Measurements from ENCODE around the gene IRX2.

The IRX2 gene

DNA sequence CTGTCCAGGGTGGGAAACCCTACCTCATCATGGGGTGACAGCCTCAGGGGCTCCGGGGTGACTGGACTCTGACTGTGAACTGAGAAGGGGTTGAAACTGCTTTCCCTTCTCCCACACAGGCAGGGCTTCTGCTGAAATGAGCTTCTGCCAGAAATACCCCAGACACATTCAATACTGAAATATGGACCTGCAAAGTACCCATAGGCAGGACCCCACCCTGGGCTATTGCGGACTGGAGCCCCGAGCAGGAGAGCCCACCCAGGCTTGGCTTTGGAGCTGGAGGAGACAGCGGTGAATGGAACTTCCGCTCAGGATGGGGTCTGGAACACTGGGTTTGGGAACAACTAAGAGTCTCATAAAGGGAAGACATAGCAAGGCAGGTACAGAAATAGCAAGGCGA lies 37.5 kb downstream of the IRX2 start:
- DNase-seq (ENCODE audit: low read depth) = no peak

DNA sequence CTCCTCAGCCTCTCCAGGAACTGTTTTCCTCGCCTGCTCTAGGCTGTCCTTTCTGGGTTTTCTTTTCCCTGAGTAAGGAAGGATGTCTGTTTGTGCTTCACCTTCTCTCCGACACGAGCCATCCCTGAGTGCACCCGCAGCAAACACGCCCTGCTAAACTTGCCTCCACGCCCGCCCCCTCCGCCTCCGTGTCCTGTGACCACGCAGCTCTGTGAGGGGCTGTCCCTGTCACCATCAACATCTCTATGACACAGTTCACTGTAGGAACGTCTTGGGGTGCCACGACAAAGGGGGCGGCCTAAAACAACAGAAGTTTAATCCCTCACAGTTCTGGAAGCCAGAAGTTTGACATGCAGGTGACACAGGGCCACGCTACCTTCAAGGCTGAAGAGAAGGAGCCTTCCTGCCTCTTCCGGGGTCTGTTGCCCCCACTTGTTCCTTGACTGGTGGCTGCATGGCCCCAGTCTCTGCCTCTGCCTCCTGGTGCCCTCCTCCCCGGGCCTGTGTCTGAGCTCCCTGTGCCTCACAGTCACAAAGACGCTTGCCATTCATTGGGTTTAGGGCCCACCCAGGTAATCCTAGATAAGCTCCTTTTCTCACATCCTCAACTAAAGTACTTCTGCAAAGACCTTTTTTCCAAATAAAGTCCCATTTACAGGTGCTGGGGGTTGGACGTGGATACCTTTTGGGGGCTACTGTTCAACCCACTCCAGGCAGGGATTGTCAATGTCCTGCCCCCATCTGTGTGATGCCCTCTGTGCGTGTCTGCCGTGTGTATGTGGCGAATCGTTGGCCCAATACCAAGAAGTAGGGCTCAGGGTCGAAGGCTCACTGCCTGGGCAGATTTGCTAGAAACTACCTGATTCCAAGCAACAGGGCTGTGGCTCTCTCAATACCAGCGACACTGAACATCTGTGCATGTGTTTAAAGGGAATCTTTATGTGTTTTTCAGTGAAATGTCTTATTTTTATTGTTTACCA lies 39.7 kb downstream of the IRX2 start:
- no peak for DNase-seq (ENCODE audit: low read depth)

DNA sequence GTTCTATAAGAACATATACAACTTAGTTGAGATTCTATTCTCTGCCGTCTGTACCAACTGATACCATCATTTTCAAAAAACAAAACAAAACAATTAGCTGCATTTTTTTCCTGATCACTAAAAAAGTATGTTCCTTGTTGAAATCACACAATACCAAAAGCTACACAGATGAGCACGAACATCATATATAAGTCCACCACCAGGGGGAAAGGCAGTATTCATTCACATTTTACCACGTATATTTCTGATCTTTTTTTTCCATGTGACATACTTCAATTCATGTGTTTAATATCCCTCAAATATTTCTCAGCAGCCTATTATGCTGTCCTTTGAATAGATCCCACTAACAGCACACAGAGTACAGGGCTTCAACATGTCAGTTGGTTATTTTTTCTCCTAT lies 40.6 kb downstream of the IRX2 start:
- DNase-seq (ENCODE audit: low read depth) = no peak

DNA sequence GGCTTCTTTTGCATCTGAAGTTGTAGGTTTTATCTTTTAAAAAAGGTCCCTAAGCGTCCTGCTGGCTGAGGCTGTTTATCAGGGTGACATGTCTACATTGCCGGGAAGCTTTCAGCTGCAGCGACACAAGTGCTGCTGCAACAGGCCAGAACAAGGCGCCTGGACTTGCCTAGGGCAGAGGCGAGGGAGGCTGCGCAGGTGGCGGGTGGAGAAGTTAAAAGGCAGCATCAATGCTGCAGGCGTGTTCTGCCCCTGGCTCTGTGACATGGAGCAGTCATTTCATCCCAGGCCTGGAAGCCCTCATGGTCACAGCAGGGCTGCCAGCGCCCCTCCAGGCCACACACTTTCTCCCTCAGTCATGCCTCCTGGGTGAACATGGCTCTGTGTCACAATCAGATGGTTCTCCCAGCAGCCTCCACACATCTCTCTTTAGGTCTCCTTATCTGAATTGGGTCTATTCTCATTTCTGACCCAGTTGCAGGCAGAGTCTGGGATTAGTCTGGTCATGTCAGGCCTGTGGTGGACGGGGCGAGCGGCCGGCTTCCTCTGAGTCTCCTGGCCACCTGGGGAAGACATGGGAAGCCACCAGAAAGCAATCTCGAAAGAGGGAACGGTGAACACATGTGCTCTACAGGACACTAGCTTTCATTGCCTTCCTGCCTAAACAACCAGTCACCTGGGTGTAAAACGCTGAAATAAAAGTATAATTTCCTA lies 41.3 kb downstream of the IRX2 start:
- DNase-seq (ENCODE audit: low read depth) = no peak

DNA sequence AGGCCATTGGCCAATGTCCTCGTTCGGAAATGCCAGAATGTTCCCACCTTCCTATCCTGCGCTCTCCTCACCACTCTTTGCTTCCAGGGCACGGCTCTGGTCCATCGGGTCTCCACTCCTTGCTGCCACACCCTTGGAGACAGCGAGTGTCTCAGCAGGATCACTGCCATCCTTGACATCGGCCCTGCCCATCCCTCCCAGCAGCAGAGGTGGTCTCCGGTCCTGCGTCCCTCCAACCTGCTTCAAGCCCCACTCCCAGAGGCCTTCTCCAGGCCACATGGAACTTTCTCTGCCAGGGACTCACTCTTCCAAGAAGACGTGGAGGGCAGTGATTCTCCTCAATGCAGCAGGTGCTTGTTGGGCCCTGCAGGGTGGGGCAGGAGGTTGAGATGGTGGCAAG lies 42.7 kb downstream of the IRX2 start:
- DNase-seq (ENCODE audit: low read depth) = no peak

DNA sequence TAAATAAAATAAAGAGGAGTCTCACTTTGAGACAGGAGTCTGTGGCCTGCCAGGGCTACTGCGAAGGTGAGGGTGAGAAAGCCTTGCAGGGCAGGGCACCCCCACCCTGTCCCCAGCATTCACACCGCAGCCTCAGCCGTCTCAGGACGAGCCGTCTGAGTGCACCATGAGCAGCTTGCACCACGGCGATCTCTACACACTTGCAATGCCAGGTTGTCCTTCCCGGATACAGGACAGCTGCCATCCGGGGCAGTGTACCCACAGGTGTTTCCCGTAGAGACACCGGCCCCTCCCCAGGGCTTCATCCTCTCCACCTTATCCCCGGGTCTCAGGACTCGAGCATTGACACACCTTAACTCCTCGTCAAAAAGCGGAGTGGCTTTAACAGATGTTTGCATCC lies 43.3 kb downstream of the IRX2 start:
- DNase-seq (ENCODE audit: low read depth) = no peak

DNA sequence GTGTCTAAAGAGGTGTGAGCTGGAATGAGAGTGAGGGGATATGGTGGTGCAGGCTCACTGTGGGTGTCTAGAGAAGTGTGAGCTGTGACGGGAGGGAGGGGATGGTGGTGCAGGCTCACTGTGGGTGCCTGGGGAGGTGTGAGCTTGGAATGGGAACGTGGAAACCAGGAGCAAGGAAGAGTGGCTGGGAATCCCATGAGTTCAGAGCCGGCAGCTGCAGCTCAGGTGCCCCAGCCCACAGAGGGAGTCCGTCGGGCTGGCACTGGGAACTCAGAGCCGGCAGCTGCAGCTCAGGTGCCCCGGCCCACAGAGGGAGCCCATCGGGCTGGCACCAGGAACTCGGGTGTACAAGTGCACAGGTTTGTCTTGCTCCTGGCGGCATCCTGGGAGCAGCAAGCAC lies 45.6 kb downstream of the IRX2 start:
- DNase-seq (ENCODE audit: low read depth) = no peak

DNA sequence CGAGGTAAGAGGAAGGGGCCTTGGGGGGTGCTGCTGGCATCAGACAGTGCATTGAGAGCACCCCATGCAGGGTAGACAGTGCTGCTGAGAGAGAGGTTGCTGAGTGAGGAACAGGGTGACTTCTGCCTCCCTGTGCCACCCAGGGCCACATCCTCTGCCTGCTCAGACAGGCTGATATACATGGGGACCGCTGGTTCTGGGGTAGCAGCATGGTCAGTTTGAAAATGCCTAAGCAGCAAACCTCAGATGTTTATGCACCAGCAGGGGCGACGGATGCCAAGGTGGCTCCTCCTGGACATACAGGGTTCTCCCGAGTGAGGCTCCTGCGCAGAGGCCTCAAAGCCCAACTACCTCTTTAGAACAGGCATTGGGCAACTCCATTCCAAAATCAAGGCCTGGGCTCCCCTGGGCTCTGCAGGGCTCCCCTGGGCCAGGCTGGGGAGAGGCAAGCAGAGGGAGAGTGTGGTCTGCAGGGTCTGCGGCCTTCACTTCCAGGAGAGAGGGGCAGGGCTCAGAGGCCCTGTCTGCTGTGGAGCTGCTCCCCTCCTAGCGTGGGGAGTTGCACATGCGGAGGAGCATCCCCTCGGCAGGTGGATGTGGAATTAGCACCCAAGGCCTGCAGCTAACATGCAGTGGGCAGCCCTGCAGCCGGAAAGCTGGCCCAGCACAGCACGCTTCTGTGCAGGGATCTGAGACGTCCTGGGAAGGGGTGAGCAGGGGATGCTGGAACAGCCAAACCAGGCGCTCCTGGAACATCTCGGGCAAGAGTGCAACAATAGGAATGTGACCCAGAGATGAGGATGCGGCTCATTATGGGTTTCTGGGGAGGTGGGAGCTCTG lies 46.5 kb downstream of the IRX2 start:
- no peak for DNase-seq (ENCODE audit: low read depth)

DNA sequence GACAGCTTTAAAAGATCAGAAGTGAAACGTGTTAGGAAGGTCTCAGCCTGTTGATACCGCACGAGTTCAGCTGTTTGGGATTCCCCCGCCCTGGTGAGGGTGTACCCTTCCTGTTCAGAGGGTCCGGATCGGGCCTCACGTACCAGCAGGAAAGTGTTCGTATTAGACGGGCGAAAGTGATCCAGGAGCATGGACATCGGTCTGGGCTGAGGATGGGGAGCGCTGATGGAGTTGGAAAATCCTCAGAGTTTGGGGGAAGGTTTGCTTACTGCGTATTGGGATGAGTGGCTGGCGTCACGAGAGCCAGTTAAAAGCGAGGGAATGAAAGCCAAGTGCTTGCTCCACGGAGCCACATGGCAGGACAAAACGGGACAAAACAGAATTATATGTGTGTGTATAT lies 47.4 kb downstream of the IRX2 start:
- DNase-seq (ENCODE audit: low read depth) = no peak

DNA sequence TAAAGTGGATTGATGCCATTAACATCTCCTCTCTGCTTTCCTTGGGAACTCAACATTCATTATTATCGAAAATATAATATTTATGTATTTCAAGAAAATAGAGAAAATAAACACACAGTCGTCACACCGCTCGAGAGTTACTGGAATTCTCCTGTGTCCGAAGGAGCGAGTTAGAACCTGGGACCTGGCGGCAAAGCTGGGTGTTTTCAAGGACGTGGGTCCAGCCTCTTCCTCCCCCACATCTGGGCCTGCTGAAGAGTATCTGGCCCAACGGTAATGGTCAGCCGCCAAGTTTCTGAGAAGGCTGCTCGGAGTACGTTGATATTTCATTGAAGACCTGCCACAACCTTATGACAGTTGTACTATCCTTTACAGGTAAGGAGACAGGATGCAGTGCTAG lies 47.9 kb downstream of the IRX2 start:
- DNase-seq (ENCODE audit: low read depth) = no peak

DNA sequence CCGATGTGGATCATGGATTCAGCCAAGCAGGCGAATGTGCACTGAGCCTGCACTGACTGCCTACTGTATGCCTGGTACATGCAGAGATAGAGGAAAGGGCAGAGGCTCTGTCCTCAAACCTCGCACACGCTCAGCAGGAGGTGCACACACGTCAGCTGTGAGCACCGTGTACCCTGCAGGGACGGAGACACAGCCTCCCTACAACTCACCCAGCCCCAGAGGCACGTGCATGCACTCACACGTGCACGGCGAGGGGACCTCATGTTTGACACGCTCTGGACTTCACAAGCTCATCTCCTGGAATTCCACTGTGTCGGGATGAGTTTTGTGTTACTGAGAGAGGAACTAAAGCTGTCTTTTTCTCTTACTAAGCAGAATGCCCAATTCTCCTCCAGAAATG lies 48.4 kb downstream of the IRX2 start:
- no peak for DNase-seq (ENCODE audit: low read depth)

DNA sequence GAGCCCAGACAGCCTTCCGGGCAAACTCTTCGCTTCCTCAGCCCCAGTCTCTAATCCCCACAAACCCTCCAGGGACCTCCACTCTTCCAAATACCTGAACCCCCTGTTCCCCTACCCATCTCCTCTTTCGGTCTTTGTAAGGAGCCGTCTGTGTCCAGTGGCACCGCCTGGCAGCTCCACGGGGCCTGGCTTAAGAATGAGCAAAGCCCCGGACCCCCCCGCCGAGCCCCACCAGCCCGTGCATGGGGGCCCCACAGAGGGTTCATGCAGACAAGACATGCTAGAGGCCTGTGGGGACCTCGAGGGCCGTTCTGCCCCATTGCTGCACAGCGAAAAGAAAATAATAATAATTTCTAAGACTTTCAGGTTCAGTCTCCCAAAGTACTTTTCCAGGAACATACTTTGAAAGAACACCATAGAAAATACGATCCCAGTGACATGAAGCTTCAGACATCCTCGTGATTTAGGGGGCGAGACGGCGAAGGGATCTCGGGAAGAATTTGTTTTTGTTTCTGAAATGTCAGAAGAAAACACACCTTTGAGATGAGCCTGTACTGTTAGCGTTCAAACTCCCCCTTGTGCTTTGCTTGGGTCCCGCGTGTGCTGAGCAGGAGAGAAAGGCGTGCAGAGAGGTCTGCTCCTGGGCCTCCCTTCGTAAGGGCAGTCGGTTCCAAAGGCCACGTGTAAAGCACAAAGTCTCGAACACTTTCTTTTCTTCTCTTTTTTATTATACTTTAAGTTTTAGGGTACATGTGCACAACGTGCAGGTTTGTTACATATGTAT lies 49.2 kb downstream of the IRX2 start:
- no peak for DNase-seq (ENCODE audit: low read depth)

DNA sequence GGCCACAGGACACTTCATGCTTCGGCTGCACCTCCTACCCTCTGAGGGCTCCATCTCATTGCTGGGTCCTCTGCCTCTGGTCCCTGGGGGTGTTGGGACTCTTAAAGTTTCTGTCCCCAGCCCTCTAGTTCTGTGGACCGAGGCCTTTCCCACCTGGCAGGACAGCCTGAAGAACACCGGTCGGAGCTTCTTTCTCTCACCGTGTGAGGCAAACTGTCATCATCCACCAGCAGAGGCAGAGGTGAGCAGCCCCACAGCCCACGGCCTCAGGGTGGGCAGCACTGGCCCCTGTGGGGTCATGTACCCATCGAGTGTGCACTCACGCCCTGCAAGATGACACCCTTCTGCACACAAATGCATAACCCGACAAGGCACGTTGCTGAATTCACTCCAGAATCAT lies 49.9 kb downstream of the IRX2 start:
- DNase-seq (ENCODE audit: low read depth) = no peak

DNA sequence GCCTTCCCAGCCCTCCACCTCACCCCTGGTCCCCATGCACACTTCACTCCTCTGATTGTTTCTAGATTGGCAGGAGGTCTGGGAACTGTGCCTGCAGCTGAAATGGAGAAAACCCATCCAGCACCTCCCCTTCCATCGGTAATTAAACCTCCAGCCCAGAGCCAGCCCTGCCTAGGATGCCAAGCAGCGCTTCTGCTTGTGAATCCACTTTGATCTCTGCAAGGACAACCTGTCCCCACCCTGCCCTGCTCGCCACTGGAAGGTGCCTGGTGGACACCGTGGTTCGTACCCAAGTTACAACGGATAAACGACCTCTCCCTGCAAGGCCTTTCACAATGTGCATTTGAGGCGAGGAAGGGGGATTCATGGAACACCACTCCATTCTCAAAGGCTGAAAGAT lies 50.6 kb downstream of the IRX2 start:
- no peak for DNase-seq (ENCODE audit: low read depth)

DNA sequence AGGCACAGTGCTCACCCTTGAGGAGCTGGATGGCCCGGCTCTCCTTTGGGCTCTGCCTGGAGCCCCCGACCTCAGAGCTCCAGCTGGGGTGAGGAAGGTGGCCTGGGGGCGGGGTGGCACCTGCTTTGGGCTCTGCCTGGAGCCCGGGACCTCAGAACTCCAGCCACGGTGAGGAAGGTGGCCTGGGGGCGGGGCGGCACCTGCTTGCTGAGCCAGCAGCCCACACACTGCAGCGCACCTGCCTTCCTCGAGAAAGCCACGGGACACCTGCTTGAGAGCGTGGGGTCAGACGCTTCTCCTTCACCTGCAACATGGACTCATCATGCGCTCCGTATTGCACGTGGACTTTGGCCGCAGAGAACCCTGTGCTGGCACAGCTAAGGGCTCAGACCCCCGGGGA lies 51.8 kb downstream of the IRX2 start:
- DNase-seq (ENCODE audit: low read depth) = no peak

DNA sequence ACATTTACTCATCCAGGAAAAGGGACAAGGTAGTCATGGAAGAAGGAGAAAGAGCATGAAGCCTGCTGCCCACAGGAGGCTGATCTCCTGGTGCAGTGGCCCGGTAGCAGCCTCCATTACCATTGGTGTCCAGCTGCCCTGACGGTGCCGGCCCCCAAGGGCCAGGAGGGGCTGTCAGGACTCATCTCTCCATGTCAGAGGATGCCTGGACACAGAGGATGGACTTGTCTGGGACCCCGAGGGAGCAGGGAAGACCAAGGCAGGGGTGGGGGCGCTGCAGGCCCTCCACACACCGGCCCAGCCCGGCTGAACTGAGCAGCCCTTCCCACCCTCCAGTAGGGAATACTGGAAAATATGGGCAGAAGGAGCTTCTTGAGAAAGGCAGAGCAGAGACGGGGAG lies 52.2 kb downstream of the IRX2 start:
- DNase-seq (ENCODE audit: low read depth) = no peak

DNA sequence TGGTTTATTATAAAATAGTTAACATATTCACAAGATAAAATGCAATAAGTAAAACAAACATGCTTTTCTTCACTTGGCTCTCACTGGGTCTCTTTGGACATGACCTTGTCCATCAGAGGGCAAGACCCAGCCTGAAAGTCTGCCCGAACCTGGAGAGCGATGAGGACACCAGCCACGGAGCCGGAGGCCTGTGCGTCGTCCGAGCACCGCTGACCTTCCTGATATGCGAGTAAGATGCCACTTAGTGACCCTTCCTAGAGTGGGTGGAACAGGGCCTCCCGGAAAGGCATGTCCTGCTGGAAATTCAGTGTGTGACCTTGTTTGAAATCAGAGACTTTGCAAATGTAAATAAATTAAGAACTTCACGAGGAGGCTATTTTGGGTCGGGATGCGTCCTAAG lies 52.9 kb downstream of the IRX2 start:
- DNase-seq (ENCODE audit: low read depth) = no peak

DNA sequence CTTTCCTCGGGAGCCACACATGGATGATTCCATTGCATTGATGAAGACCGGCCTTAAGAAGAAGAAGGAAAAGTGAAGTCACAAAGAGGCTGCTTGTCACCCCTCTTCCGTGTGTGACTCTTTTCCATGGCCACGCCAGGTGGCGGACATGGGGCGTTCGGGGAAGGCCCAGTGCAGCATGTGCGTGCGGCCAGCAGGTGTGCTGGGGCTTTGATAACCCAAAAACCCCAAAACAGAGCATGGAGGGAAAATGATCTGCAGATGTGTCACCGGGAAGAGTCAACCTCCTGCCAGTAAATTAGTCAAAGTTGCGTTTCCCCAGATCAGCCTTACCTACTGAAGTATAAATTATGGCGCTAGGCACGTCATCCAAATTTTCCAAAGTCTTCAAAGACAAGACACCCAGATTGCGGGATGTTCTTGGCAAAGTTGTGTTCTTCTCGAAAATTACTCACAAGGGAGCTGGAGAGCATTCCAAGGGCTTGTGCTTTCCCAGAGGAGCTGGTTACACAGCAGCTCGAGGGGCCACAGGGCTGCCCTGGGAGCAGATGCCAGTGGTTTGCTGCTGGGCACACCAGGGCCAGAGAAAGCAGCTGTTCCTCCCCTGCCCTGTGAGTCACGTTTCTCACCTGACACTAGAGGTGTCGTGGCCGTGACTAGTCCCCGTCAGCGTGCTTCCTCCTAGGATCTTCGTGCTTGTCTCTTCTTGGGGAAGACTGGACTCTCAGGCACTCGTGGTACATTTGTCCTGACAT lies 53.9 kb downstream of the IRX2 start:
- DNase-seq (ENCODE audit: low read depth) = no peak

DNA sequence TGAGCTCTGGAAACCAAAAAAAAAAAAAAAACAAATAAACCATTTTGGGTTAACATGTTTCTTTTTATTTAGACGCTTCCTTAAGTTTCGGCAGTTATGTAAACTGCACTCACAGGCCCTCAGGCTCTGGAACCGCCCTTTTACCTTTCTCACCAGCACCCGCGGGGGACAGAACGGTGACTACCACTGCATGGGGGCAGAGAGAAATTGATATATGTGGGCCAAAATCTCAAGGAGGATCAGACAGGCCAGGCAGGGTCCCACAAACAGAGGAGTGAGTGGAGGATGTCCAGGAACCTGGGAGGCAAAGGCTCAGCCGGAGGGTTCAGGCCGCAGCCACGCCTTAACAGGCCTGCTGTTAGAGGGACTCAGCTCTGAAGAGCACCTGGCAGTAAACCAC lies 54.4 kb downstream of the IRX2 start:
- DNase-seq (ENCODE audit: low read depth) = no peak
